Stimulated activated CD8-positive, alpha-beta memory T cell treated with anti-CD3 and anti-CD28 coated beads, Interleukin-4, amount 100 ng/mL, for 4 hours (primary cell): Measurements from ENCODE around the gene ARSA.

Experiments
- DNase-seq, 2 donors: peaks; one replicate each; pipeline ENCODE4 v3.0.0-alpha.2; 2020; ENCODE audit warnings: low read depth in 2 of 2, low spot score in 1 of 2

Gene ARSA

DNA sequence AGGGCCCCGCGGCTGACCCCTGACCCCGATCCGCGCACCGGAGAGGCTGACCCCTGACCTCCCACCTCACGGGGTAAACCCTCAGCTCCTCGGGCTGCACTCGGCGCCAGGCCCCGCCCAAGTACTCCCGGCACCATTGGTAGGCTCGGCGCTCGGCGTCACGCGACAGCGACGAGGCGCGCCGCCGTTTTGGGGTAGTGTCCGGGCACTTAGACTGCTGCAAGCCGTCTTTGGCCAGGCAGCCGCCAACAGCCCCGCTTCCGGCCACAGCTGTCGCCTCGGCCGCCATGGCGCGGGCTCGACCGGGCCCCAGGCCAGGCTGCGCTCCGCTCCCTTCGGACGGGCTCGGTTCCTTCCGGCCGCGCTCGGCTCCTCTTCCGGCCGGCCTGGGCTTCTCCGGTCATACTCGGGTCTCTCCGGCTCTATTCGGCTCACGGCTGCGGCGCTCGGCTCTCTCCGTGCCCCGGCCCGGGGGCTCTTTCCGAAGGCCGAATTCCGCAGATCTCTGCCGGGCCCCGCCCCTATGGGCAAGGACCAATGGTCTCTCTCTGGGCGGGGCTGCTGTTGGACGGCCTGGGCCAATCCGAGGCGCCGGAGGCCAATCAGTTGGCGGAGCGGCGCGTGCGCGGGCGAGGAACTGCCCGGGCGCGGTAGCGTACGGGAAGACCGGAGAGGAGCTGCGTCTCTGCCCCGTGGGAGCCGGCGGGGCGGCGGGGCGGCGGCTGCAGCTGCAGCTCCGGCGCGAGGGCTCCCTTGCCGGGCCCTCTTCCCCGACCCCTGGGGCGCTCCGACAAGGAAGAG, 45.3 kb downstream of the ARSA start, which contains the start of gene CHKB:
Gene CHKB, minus strand, starts transcription at position 357 of the 801 bp plus-strand sequence. Its CDS starts 68 bp downstream, at position 289.
- DNase-seq = peak; percentile 94 to 96

DNA sequence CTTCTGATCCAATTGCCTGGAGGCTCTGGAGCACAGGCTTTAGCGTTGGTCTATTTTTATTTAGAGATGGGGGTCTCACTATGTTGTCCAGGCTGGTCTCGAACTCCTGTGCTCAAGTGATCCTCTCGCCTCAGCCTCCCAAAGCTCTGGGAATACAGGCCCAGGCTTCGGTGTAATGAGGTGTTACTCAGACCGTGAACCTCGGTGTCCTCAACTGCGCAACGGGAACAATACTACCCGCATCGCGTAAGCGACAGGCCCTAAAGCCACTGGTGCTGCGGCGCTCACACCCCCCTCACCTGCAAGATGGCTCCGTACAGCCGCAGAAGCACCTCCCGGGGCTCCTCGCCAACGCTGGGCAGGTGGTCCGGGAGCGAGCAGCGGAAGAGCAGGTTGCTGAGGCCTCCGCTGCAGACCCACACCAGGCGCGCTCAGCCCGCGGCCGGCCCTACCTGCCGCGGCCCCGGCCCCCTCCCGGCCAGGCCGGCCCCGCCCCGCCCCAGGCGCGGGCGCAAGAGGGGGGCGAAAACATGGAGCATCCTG, 45.9 kb downstream of the ARSA start:
- DNase-seq = no peak

- no peak for DNase-seq
These were observed 46.7 kb downstream of the ARSA start for GRCh38 chr22:50581031-50581949.

DNA sequence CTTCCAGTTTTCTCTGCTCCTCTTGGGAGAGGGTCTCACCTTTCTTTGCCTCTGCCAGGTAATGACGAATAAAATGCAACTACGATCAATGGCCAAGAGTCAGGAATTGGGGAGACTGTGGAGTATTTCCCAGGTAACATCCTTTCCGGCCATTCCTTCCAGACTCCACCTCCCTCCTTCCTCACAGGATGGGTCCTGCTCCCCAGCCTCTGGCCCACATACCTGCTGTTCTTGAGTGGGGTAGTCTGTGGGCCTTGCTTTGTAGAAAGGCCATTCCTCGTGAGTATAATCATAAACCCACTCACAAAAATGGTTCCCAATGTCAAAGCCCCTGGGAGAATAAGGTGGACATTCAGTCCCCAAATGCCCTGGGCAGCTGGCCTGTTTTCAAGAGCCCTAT, 48.2 kb downstream of the ARSA start:
- no peak for DNase-seq

GRCh38 chr22:50578776-50579310, 49.1 kb downstream of the ARSA start:
- DNase-seq = no peak

DNA sequence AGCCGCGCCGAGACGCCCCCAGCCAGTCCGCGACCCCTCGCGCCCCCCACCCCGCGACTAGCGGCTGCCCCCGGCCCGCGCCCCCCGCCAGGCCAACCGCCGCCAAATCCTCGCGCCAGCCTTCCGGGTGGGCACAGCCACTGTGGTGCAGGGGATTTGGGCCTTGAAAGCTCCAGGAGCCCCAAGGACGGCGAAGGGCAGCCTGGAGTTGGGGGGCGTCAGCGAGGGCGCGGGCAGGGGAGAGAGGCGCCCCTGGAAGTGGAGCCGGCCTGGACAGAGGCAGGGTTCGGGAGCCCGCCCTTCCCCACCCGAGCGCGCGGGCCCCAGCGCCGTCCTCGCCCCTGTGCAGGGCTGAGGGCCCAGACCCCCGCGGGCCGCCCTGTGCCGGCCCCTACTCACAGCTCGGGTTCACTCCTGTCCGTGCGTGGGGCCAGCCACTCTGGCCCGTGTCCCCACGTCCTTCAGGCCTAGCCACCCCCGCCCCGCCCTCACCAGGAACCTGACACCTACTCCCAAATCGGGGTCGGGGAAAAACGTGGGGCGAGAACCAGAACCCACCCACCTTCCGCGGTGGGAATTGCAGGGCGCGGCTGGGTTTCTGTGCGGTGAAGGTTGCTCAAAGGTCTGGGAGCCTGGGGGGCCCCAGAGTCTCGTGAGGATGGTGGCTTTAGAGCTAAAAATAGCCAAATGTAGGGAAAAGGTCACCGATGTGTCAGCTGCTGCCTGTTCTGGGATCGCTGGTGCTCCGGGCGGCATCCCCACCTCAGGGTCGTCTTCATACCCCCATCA, 49.8 kb downstream of the ARSA start, which contains the start of gene CPT1B:
Gene CPT1B, minus strand, starts transcription at position 441 of the 789 bp plus-strand sequence. CDS start 512 bp downstream, outside the sequence.
- DNase-seq = no peak

DNA sequence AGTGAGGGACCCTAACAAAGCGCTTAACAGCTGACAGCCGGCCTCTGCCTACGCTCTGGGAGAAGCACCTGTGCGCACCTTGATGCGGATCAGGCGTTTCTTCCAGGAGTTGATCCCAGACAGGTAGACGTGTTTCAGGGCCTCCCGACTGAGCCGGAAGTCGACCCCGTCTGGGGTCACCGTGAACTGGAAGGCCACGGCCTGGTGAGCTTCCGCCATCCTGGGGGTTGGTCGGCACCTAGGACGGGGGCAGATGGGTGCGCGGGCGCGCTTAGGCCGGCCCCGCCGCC, 50.3 kb downstream of the ARSA start:
- DNase-seq = no peak

DNA sequence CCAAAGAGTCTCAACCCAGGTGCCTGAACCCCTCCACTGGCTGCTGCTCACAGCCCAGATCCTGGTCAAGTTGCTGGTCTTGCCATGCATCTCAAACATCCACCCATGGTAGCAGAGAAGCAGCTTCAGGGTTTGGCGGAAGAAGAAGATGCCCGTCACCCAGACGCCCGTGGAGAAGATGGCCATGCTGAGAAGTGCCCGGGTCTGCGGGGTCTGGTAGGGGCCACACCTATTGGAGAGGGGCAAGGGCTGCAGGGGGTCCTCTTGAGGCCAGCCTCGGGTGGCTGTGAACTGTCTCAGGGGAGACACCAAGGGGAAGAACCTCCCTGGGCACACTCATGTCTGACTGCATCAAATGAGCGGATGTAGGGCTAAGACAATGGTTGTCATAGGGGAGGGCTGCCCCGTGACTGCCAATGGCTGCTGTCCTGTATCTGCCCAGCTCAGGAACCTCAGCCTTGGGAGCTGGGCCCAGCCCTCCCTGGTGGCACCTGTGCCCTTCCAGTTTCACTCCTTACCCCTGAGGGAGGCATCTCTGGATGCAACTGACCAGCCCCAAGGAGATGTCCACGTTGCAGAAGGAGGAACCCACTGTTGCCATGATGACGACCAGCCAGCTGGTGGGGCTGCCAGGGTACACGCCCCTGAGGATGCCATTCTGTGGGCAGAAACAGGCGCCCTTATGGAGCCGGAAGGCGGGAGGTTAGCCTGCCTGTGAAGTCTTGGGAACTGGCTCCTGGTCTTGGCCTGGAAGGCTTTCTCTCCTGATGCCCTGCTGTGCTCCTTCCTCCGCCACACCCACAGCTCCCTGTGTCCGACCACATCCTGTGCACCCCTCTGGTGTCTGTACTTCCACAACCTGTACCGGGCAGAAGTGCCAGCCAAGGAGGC, 50.9 kb downstream of the ARSA start:
- no peak for DNase-seq

DNA sequence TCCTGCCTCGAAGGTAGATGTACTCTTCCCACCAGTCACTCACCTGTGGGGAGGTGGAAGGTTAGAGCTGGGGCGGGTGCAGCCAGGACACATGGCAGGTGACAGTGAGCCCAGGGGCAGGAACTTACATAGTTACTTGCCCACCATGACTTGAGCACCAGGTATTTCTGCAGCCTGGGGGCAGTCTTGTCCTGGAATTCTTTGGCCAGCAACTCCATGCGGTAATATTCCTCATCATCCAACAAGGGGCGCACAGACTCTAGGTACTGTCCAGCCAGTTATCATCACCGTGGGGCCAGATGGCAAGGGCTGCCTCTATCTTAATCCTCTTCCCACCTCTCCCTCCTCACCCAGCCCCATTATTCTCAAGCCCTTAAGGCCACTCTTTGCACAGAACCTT, 51.9 kb downstream of the ARSA start:
- DNase-seq = no peak

- DNase-seq = no peak
These were observed 52.5 kb downstream of the ARSA start for GRCh38 chr22:50575426-50575941.
